HG02870 (cell line): ENCODE measurements around the gene COMMD6.
"Not testable (repeated sequence)": the region's sequence is repeated elsewhere in the genome, so short reads cannot be mapped to it uniquely, and the experiment has no call there.

ENCODE experiments used
- ATAC-seq: cut with Tn5 transposase; IDR thresholded peaks from one replicate; pipeline ENCODE4 v1.9.1; 2021; ENCODE audit warnings: mild to moderate bottlenecking, moderate library complexity; ENCODE audit not compliant: unreplicated experiment

The COMMD6 gene

DNA sequence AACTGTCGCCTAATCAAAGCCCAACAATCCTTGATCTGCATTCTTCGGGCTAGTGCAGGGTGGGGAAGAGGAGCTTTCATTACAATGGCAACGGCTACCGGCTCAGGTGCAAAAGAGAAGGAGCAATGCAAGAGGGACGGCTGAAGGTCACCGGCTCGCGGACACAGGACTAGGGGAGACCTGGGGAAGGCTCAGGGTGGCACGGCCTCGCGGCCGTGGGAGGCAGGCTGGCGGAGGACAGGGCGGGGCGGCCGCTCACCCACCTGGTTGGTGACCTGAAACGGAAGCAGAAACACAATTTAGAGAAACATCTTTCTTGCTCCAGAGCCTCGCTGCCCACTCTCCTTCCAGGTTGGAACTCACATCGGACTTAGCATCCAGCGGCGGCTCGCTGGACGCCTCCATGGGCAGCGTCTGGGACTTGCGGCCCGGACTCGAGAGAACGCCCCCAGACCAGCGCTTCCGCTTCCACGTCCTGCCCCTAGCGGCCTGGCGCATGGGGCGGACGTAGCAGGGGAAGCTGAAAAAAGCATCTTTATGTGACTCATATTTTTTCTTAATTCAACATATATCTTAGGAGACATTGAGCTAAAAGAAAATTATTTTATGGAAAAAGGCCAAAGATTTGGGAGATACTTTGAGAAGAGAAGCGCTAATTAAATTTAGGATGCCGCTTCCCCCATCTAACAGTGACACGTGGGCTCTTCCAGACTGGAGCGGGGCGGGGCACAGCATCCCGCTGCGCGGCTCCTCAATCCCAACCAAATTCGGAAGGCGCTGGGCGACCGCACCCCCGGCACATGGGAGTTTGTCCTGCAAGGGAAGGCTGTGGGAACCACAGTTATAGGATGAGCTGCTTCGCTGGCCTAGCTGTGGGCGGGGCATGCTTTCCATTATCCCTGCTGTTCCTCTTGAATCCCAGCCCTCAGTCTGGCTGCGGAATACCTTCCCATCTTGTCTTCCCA, at the start of gene COMMD6:
Gene COMMD6 (minus strand): TSS at position 441 of the 965 bp plus-strand sequence. CDS start 36 bp downstream, at position 405.
- peak; percentile 91 for ATAC-seq

DNA sequence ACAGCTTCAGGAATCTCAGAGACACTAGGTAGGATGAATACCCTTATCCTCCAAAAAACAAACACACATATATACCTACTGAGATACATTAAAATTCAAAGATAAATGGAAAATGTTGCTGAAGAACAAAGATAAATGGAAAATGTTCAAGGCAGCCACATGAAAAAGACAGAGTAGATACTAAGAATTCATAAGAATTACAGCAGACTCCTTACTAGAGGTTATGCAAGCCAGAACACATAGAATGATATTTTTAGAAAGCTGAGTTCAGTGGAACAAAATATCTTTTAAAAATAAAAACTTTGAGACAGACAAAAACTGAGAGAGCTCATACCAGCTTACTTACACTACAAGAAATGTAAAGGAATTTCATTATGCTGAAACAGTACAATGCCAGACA, 47.5 kb upstream of the COMMD6 start:
- ATAC-seq: no peak

DNA sequence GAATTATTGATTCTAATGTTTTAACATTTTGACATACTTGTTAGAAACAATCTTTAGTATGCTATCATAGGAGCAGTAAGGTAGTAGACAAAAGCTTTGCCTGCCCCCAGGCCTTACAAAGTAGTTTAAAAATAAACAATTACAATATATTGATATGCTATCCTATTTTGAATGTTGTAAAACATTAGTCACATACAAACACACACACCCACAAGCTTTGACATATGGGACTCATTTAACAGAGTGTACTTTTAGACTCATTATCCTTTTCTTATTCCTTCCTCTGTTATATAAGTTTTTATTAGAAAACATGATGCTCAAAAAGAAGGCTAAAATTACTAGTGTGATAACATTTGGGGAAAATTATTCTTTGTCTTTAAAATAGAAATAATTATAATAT, 45.5 kb upstream of the COMMD6 start:
- no peak for ATAC-seq

DNA sequence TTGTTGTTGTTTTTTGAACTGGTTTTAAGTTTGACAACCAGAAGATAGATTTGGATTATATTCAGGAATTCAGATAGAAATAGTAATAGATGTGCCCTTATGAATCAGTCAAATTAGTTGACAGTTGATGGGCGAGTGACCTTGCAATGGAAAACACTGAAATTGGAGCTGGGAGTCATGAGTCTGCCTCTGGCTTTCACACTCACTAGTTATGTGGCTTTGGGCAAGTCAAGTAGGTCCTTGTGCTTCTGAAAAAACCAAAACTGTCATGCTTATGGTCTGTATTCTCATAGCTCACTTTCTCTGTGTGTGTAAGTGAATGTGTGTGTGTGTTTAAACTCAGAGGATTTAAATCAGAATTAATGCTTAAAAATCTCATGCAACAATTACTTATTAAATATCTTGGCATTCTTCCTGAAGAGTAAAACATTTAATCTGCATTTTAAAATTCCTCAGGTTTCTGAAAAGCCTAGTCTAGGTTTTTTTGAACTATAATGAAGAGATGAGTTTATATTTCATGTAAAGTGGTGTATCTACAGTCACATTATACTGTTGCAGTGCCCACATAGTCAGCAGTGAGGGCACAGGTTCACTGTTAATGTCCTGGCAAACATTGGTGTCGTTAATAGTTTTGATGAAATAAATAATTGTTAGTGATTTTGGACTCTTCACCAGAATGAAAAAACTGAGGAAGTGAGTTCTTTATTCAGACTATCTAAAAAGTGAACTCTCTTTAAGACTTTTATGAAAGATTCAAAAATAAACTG, 44.4 kb upstream of the COMMD6 start:
- peak; percentile 59 for ATAC-seq

DNA sequence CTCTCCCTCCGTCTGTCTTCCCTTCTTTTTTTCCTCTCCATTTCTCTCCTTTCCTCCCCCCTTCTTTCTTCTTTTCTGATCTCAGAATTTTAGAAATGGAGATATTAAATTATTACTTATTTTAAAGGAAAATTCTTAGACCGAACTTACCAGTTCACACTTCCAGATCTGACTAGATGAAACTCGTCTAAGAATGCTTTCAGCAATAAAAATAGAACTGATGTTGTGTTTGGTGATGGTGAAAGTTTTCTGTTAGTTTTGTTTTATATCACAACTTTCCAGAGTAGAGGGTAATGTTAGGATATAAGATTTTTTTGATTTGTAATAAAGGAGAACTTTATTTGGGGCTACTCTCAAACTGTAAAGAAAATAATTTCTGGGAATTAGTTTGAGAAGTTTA, 41.9 kb upstream of the COMMD6 start:
- ATAC-seq: peak; percentile 77

DNA sequence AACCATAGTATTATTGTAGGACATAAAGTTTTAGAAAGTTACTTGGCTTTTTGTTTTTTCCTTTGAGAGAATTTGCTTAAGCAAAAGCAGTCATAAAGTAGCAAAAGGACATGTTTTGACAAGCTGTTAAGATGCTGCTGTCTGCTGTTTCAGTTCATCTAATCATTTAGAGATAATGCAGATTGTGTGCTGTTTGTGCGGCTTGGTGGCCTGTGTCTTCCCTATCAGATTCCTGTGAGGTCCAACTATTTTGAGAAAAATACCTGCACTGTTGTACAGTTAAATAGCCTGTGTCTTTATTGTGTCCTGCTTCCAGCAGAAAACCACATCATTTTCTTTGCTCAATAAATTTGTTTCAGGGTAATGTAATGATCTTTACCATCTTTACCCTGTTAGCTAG, 31.9 kb upstream of the COMMD6 start:
- ATAC-seq: no peak

DNA sequence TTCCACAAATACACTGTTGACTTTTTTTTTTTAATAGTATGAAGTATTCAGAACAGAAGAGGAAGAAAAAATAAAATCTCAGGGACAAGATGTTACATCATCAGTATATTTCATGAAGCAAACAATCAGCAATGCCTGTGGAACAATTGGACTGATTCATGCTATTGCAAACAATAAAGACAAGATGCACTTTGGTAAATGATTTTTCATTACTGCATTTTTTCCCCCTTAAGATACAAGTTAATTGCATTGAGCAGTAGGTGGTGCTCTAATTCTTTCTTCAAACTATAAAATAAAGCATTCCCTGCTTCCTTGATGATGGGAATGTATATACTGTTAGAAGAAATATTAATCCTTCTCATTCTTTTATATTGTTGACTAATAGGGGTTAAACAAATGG, 29.0 kb upstream of the COMMD6 start:
- ATAC-seq: no peak

DNA sequence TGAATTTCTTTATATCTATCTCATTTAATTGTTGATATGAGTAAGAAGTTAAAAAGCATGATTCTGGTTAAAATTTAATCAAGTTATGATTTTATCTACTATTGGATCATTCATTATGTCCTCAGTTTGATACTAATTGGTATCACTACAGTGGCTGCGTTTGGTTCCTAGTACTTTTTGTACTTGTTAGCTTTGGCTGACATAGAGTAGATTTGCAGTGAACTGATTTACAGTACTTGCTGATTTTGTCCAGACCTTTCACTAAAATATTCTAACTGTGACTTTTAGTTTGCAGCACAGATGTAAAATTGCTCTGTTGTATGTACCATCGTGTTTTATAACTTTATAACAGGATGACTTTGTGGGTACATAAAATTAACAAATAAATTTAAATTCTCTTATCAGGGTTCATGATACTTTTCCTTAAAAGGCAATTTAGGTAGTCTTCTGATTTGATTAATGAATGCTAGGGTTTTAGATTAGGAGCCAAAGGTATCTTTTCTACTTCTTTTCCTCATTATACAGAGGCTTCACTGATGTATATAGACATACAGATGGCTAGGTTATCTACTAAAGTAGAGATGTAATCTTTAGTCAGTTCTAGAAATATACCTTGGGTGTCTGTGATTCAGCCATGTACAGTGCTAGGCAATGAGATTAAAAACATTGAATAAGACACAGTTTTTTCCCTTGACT, 20.7 kb upstream of the COMMD6 start:
- no peak for ATAC-seq

DNA sequence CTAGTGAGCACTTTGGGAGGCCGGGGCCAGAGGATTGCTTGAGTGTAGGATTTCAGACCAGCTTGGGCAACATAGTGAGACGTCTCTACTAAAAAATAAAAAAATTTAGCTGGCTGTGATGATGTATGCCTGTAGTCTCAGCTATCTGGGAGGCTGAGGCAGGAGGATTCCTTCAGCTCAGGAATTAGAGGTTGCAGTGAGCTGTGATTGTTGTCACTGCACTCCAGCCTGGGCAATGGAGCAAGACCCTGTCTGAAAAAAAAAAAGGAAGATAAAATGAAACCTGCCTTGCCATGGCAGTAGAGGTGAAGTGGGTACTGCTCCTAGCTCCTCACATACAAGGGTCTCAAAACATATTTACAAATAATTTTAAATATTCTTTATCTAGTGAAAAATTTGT, 19.3 kb upstream of the COMMD6 start:
- ATAC-seq: no peak

DNA sequence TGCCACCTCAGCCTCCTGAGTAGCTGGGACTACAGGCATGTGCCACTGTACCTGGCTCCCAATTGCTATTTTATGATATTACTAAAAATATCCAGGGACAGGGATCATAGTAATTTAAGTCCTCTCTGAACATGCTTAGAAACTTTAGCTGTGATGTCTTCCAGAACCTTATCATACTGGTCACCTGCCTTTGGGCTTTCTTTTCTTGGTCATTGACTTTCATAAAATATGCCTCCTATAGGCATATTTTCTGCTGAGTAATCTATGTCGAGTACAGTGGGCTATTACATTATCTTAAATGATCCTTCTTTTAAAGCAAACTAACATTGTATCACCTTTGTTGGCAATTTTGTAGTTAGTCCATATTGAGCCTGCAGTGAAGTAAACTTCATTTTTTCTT, 18.2 kb upstream of the COMMD6 start:
- ATAC-seq: no peak

DNA sequence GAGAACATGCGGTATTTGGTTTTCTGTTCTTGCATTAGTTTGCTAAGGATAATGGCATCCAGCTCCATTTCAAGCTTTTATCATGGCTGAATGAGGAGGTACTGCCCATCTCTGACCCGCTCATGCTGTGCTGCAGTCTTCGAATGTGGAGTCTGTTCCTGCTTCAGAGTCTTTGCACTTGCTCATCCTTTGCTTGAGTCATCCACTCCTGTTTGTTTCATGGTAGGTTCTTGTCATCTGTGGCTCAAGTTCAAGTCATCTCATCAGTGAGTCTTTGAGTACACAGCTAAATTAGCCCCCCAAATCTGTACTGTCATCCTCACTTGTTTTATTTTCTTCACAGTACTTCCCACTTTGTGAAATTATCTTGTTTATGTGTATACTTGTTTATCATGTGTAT, 17.3 kb upstream of the COMMD6 start:
- ATAC-seq: no peak

DNA sequence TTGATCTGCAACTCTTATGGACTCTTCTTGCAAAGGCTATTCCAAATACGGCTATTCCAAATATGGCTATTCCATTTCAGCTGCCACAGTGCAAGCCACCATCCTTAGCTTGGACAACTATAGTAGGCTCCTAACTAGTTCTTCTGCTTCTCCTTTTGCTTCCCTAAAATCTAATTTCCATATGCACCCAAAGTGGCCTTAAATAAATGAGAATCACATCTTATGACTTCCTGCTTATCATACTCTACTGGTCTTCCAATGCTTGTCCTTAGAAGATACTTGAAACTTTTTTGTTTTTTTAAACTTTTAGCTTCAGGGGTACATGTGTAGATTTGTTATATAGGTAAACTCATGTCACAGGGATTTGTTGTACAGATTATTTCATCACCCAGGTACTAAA, 16.8 kb upstream of the COMMD6 start:
- no peak for ATAC-seq

DNA sequence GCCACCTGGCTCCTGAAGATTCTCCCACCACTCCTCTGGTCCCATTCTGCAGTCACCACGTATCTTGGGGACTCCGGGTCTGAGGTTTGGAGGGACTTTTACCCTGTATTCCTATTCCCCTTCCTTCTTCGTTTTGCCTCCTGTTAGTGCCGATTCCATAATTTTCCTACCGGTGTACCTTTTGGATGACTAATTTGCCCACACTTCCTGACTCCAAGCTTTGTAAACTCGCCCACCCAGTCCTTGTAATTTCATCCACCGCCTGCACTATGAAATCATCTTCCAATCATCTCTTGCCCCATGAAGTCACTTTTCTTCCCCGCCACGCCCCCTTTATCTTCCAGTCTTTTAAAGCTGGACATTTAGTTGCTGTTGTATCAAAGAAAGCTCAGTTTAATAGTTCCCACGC, 12.5 kb upstream of the COMMD6 start:
- ATAC-seq: peak; percentile 2

DNA sequence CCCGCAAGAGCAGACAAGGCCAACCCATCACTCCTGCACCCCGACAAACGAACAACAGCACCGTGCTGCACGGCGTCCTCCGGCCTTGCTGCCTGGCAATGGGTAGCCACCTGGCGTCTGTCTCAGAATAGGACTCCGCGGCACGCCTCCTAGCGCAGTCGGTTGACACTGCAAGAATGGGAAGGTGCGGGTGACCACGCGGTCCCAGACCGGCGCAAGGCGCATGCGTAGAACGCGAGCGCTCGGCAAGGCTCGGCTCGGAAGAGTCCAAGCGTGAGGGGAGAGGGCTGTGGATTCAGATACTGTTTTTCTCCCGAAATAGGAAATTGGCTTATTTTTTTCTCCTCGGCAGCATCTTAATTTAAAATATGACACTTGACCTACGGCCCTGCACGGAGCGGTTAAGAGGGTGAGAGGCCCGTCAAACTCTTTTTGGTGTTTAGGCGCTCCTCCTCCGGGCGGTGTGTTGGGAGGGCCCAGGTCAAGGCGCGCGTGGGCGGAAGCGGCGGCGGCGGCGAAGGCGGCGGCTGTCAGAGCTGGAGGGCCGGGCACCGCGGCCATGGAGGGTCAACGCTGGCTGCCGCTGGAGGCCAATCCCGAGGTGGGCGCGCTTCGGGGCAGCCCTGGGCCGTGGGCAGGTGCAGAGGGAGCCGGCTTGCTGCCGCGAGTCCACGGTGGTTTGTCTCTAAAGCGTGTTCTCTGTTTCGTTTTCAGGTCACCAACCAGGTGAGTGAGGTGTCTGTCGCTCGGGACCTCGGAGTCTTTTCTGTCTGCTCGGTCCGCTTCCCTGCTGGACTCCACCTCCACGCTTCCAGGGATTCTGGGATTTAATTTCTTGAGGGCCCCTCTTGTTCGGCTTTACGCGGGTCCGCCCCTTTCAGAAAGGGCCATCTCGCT, 11.9 kb upstream of the COMMD6 start, which contains the start of gene UCHL3:
Gene UCHL3 (plus strand): TSS at position 530 of the 897 bp plus-strand sequence. CDS start 30 bp downstream, at position 560.
- ATAC-seq: peak; percentile 96

DNA sequence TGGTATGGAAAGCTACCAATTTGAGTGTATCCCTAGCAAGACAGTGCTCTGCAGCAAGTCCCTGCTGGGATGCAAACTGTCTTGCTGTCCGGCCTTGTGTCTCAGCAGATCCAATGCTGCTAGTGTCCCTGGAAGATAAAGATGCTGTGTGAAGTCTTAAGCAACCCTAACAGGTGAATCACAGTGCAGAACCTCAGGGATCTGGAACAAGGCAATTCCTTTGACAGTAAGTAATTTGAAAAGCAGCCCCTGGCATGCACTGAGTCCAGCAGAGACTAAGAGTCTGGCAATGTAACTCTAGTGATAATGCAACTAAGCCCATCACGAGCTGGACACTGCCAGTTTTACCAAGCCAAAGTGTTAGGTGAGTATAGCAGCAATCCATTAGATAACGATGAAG, 10.3 kb upstream of the COMMD6 start:
- ATAC-seq: no peak

DNA sequence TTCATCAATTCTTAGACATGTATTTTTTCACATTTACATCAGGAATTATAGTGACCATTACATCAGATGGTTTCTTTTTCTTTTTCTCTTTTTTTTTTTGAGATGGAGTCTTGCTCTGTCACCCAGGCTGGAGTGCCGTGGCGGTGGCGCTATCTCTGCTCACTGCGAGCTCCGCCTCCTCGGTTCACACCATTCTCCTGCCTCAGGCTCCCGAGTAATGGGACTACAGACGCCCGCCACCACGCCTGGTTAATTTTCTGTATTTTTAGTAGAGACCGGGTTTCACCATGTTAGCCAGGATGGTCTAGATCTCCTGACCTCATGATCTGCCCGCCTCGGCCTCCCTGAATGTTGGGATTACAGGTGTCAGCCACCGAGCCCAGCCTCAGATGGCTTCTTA, 7.7 kb upstream of the COMMD6 start:
- ATAC-seq: not testable (repeated sequence)

DNA sequence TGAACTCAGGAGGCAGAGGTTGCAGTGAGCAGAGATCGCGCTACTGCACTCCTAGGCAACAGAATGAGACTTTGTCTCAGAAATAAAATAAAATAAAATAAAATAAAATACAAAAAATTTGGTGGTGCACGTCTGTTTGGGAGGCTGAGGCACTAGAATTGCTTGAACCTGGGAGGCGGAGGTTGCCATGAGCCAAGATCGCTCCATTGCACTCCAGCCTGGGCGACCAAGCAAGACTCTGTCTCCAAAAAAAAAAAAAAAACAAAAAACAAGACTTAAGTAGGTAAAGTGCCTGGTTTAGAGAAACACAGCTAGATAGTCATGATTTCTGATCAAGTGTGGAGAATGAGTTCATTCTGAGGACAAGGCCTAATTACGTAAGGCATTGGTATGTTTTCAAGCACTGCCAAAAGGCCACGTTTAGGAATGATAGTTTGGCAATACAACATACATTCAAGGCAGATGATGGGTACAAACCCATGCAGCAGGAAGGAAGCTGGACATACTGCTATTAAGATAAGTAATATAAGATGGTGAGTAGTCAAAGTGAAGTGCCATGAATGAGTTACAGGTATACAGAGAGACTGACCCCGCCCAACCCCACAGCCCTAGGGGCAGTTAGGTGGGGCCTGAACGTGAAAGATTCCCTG, 7.2 kb upstream of the COMMD6 start:
- ATAC-seq: no peak

DNA sequence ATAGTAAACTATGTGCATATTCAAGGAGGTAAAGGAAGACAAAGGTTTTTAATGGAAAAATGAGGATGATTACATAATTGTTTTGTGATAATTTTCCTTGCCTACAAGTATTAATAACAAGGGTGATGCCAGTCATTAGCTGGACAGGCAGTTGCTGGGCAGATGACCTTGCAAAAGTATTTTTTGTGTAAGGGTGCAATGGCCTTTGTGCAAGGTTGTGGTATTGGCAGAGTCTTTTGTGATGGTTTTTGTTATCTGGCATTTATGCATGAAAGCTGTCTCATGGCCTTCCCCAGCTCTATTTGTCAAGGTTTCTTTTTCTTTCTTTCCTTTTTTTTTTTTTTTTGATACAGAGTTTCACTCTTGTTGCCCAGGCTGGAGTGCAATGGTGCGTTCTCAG, 4.3 kb upstream of the COMMD6 start:
- no peak for ATAC-seq

DNA sequence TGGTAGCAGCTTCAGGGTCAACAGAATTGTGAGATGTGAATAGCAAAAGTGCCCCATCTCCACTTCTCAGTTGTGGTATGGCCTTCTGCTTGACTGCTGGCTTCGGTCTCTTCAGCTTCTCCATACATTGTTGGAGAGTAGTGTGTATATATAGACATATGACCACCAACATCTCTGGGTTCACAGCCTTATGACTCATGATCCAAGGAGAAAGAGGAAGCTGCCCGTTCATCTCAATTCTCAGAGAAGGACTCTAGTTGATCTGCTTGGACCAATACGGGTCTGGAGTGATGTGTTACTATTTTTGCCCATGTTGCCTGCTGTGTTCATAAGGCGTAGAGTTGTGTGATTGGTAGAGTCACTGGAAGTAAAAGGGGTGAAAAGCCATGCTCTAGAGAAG, 3.6 kb upstream of the COMMD6 start:
- ATAC-seq: no peak

DNA sequence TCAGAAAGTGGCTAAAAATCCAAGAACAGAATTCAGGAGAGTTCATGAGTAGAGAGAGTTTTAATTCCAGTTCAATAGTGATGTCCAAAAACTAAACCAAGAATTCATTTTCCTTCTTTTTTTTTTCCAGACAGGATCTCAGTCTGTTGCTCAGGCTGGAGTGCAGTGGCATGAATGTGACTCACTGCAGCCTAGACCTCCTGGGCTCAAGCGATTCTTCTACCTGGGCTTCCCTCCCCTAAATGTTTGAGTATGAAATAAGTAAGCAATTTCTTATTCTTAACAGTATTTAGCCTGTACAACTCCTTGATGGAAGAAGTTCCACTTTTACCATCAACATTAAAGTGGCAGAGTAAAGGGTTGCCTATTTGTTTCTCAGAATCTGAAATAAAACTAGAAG, 3.8 kb downstream of the COMMD6 start:
- no peak for ATAC-seq
